WI38 (cell line): ENCODE measurements around the gene ZPR1.
A peak's percentile ranks its signal among the peaks of the same experiment; 100 is the strongest.

Source experiments
- H3K4me3 ChIP-seq: 2 replicates; pipeline ENCODE4 v1.5.1; 2011; ENCODE audit warnings: low read depth, mild to moderate bottlenecking, control low read depth, low read length
- CTCF ChIP-seq: IDR thresholded peaks from 2 replicates; pipeline ENCODE4 v1.5.1; 2012; ENCODE audit warnings: low read depth, mild to moderate bottlenecking, control low read depth, low read length

ZPR1 gene

GRCh38 chr11:116788975-116789374 lies 1.2 kb upstream of the ZPR1 start:
- no peak for TF ChIP-seq CTCF
- no peak overlapping the region for H3K4me3 ChIP-seq

- H3K4me3 ChIP-seq, result peak overlapping the region; percentile 90
- no peak for TF ChIP-seq CTCF
Measured at GRCh38 chr11:116788534-116788933, 711 bp upstream of the ZPR1 start.

DNA sequence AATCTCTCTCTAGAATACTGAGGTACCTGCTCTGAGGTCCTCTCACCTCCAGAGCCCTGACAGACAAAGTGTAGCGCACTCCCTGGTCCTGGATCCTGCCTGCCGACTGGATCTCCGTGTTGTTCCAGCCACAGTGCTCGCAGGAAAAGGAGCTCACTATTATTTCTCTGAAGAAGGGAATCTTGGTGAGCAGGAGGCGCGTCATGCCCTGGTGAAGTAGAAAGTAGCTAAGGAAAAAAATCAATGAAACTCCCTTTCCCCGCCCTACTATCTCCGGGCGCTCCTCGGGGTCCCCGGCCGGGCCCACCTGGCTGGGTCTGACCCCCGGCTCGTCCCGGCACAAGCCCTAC lies 412 bp downstream of the ZPR1 start:
- no peak for TF ChIP-seq CTCF
- H3K4me3 ChIP-seq, result peak overlapping the region; percentile 90

DNA sequence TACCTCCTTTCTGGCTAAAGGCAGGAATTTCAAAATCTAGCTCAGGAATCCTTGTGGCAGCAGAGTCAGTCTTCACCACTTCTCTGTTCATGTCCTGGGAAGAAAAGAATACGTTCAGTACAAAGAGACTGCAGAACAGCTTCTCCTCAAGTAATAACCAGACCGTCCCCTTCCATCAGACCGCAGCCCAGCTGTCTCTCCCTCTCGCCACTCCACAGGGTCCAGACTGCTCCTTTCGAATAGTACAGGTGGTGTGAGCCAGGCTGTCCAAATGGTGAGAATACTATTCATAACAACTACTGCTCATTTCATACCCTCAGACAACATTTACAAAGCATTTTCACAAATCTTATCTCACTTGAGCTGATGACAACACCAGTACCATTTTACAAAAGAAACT lies 857 bp downstream of the ZPR1 start:
- TF ChIP-seq CTCF, result no peak
- peak overlapping the region; percentile 90 for H3K4me3 ChIP-seq

- no peak overlapping the region for H3K4me3 ChIP-seq
Measured at GRCh38 chr11:116786326-116786725, 1.5 kb downstream of the ZPR1 start.

DNA sequence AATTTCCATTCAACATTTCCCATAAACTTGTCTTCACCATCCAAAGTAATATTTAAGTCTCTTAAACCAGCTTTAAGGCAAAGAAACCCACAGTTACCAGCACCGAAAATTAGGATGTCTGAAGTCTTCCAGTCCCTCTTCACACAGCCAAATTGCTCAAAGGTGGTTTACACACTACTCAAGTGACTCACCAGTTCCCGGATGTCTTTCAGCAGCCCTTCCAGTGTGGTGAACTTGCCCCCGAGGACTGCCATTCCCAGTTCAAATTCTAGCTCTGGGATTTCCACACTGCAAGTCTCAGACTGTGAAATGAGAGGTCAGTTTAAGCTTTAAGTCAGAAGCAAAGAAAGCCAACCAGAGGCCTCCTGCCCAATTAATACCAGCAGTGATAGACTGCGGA lies 5.1 kb downstream of the ZPR1 start:
- TF ChIP-seq CTCF, result no peak
- H3K4me3 ChIP-seq, result no peak overlapping the region

More at GRCh38 chr11:116786326-116786725, 1.5 kb downstream of the ZPR1 start:
- TF ChIP-seq CTCF, result no peak

DNA sequence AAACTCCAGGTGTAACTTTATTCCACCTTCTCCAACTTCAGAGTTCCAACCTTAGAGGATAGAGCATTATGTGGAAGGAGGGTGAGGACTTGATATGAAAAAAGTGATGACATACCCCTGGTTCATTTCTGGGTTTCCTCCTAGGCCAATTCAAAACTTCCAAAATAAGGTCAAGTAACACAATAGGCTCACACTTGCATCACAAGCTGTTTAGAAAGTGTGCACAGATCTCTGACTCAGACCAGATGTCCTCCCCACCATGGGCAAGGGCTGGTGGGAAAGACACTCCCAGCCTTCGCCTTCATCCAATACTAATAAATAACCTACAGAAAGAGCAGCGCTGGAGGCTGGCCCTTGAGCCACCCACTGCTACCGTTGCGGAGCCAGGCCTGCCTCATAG lies 9.3 kb downstream of the ZPR1 start:
- H3K4me3 ChIP-seq, result no peak overlapping the region
- TF ChIP-seq CTCF, result no peak
